Measurements from ENCODE around the gene PPP1R2. TPM values are rescaled to one million over a fixed set of nuclear protein-coding genes. Genes with fewer than 3 reads are reported as not detected.

The PPP1R2 gene
- total and polyA plus RNA-seq, 2 of the 13 experiments (the other 11 are each of a cell fraction or from before 2014, with no cell fraction given): 36.5 to 86.5 TPM

- TF ChIP-seq NR2F2 (IDR thresholded peaks at IDR 0.05; ENCODE audit: borderline replicate concordance, low read depth) (no peak), GLI4 (CRISPR knock-in tag; IDR thresholded peaks at IDR 0.05; ENCODE audit: borderline replicate concordance) (0 out of 2 replicates have a peak, but pooled peaks have one; percentile 55), CBX2 (IDR thresholded peaks at IDR 0.05; ENCODE audit: low read depth, low read length) (no peak), CBX2 (CRISPR knock-in tag; IDR thresholded peaks at IDR 0.05; ENCODE audit: low read depth) (no peak), ZNF569 (CRISPR knock-in tag; IDR thresholded peaks at IDR 0.05; ENCODE audit: borderline replicate concordance) (0 out of 2 replicates have a peak, but pooled peaks have one; percentile 88), ZNF556 (CRISPR knock-in tag; IDR thresholded peaks at IDR 0.05; ENCODE audit: borderline replicate concordance) (no peak), ATF6 (CRISPR knock-in tag; conservative IDR thresholded peaks at IDR 0.05) (no peak), ZBTB34 (CRISPR knock-in tag; IDR thresholded peaks at IDR 0.05) (no peak), DNMT3B (CRISPR knock-in tag; conservative IDR thresholded peaks at IDR 0.05) (no peak), NR2F6 (IDR thresholded peaks at IDR 0.05) (no peak), NR2F6 (CRISPR knock-in tag; IDR thresholded peaks at IDR 0.05) (no peak), ZNF18 (CRISPR knock-in tag; IDR thresholded peaks at IDR 0.05; ENCODE audit: insufficient replicate concordance) (peak; percentile 38), ZNF264 (CRISPR knock-in tag; IDR thresholded peaks at IDR 0.05) (no peak), NR2F1 (CRISPR knock-in tag; IDR thresholded peaks at IDR 0.05) (no peak), ZNF24 (IDR thresholded peaks at IDR 0.05) (no peak), THYN1 (CRISPR knock-in tag; IDR thresholded peaks at IDR 0.05; ENCODE audit: borderline replicate concordance, low read depth) (no peak), AKNA (CRISPR knock-in tag; IDR thresholded peaks at IDR 0.05; ENCODE audit: borderline replicate concordance) (0 out of 2 replicates have a peak, but pooled peaks have one; percentile 63), MTA1 (CRISPR knock-in tag; IDR thresholded peaks at IDR 0.05; ENCODE audit: borderline replicate concordance) (peak; percentile 64; the same call in 1 of the 2 replicates)
- TF ChIP-seq, protein P1, sequence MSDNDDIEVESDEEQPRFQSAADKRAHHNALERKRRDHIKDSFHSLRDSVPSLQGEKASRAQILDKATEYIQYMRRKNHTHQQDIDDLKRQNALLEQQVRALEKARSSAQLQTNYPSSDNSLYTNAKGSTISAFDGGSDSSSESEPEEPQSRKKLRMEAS (IDR thresholded peaks at IDR 0.05): peak; percentile 72
Observed at GRCh38 chr3:195542698-195543499, at the start of gene PPP1R2 (continued).
